Effector CD4-positive, alpha-beta T cell (primary cell): Measurements from ENCODE around the gene ZNF836.

Experiments
- DNase-seq: peaks from one replicate; pipeline ENCODE4 v3.0.0-alpha.2; 2020

The ZNF836 gene

GRCh38 chr19:52188822-52189734 lies 17.7 kb upstream of the ZNF836 start:
- peak; percentile 15 for DNase-seq

GRCh38 chr19:52187407-52187806 lies 16.0 kb upstream of the ZNF836 start:
- no peak for DNase-seq

GRCh38 chr19:52176574-52176973 lies 5.2 kb upstream of the ZNF836 start:
- no peak for DNase-seq

- DNase-seq = no peak
These were observed 926 bp upstream of the ZNF836 start for GRCh38 chr19:52172347-52172746.

GRCh38 chr19:52170863-52171320 lies 529 bp downstream of the ZNF836 start:
- DNase-seq = peak; percentile 2

- no peak for DNase-seq
These were observed 1.1 kb downstream of the ZNF836 start for GRCh38 chr19:52170304-52170703.

- no peak for DNase-seq
These were observed 15.6 kb downstream of the ZNF836 start for GRCh38 chr19:52155596-52156359.

GRCh38 chr19:52148256-52148655 lies 23.2 kb downstream of the ZNF836 start:
- DNase-seq = no peak

GRCh38 chr19:52142001-52142595 lies 29.3 kb downstream of the ZNF836 start:
- no peak for DNase-seq

GRCh38 chr19:52141203-52141602 lies 30.2 kb downstream of the ZNF836 start:
- no peak for DNase-seq

- DNase-seq = no peak
These were observed 31.2 kb downstream of the ZNF836 start for GRCh38 chr19:52140032-52140710.

- peak; percentile 94 for DNase-seq
These were observed 32.0 kb downstream of the ZNF836 start, which contains the start of gene ZNF616 for GRCh38 chr19:52139252-52140031. ZNF616 (minus strand) TSS chr19:52139938; CDS start chr19:52130512, 9,426 bp downstream.

GRCh38 chr19:52138983-52139251 lies 32.5 kb downstream of the ZNF836 start:
- DNase-seq = no peak

- no peak for DNase-seq
These were observed 33.0 kb downstream of the ZNF836 start for GRCh38 chr19:52138278-52138982.

- DNase-seq = no peak
These were observed 51.1 kb downstream of the ZNF836 start for GRCh38 chr19:52120286-52120685.

- no peak for DNase-seq
These were observed 55.8 kb downstream of the ZNF836 start for GRCh38 chr19:52115526-52116053.

GRCh38 chr19:52114691-52115090 lies 56.7 kb downstream of the ZNF836 start:
- no peak for DNase-seq

- DNase-seq = no peak
These were observed 58.8 kb downstream of the ZNF836 start for GRCh38 chr19:52112624-52113023.

GRCh38 chr19:52110780-52111179 lies 60.6 kb downstream of the ZNF836 start:
- no peak for DNase-seq
